ENCODE measurements around the gene BCL3. TPM values are rescaled to one million over a fixed set of nuclear protein-coding genes. Genes with fewer than 3 reads are reported as not detected.

Gene BCL3
- polyA plus RNA-seq, 1 of the 3 experiments (the other 2 are of a cell fraction) = 19.2 TPM

GRCh38 chr19:44746946-44747738, 1.4 kb upstream of the BCL3 start (continued):
- TF ChIP-seq ZBTB33 (IDR thresholded peaks at IDR 0.05; ENCODE audit: borderline replicate concordance, low read depth) (no peak), FOXJ3 (CRISPR knock-in tag; IDR thresholded peaks at IDR 0.05) (no peak), GABPA (IDR thresholded peaks at IDR 0.05; ENCODE audit: low read depth) (no peak), POLR2AphosphoS5 (IDR thresholded peaks at IDR 0.05; ENCODE audit: low read depth, low read length) (peak; percentile 41; the same call in 1 of the 2 replicates), CHD2 (IDR thresholded peaks at IDR 0.05; ENCODE audit: low read length, partially characterized antibody) (no peak), FOSL2 (IDR thresholded peaks at IDR 0.05; ENCODE audit: borderline replicate concordance, low read depth) (peak; percentile 73), JUND (IDR thresholded peaks at IDR 0.05) (peak; percentile 54; the same call in 1 of the 2 replicates), IRF3 (IDR thresholded peaks at IDR 0.05; ENCODE audit: low read depth, low read length) (no peak), TEAD4 (IDR thresholded peaks at IDR 0.05; ENCODE audit: borderline replicate concordance, insufficient read depth) (0 out of 2 replicates have a peak, but pooled peaks have one; percentile 39), RCOR1 (IDR thresholded peaks at IDR 0.05; ENCODE audit: low read length) (no peak), FOXM1 (IDR thresholded peaks at IDR 0.05; ENCODE audit: low read depth) (no peak)

GRCh38 chr19:44747739-44748425, 626 bp upstream of the BCL3 start:
- peaks cover 26% of the 10 kb centered on the region for H3K79me2 ChIP-seq (ENCODE audit: insufficient read depth)
- H3K27me3 ChIP-seq (ENCODE audit: insufficient read depth) = no peaks in the 10 kb centered on the region
- TF ChIP-seq MXI1 (IDR thresholded peaks at IDR 0.05; ENCODE audit: low read depth, low read length) (peak; percentile 40), USF1 (IDR thresholded peaks at IDR 0.05; ENCODE audit: borderline replicate concordance, low read depth) (no peak), MAX (IDR thresholded peaks at IDR 0.05; ENCODE audit: low read depth) (peak; percentile 26; the same call in 1 of the 2 replicates)
- H3K9me3 ChIP-seq = no peaks in the 10 kb centered on the region
- H4K20me1 ChIP-seq (ENCODE audit: insufficient read depth) = peaks cover 3% of the 10 kb centered on the region; the same call in 1 of the 2 replicates
- peaks cover 0 to 2% of the 10 kb centered on the region in 2 experiments for H3K36me3 ChIP-seq (replicated peaks in 1 of 2; ENCODE audit: control insufficient read depth in 1 of 2, insufficient read depth in 2 of 2, low read length in 1 of 2)
- H3K9ac ChIP-seq = peak overlapping the region; percentile 84
- peak; percentile 63 for DNase-seq
- POLR2A ChIA-PET = no interaction called here
- WGBS (ENCODE audit: low lambda C conversion rate) = under 1% methylated on average over 23 of the region's 26 CpGs
- peaks cover 25% of the 10 kb centered on the region for H3F3A ChIP-seq (replicated peaks; ENCODE audit: insufficient read depth)
- peak overlapping the region; percentile 77; the same call in 1 of the 2 replicates for H2AFZ ChIP-seq (ENCODE audit: low read depth)
- peak overlapping the region; percentile 81 to 91 for H3K27ac ChIP-seq (ENCODE audit: low read depth in 2 of 2, low read length in 1 of 2)
- H3K9me2 ChIP-seq = no peaks in the 10 kb centered on the region
- CTCF ChIA-PET = no interaction called here
- peaks cover 5 to 15% of the 10 kb centered on the region in 2 experiments; a peak in 3 of 4 replicates for H3K4me1 ChIP-seq (ENCODE audit: control insufficient read depth in 1 of 2, insufficient read depth in 2 of 2, low read depth in 1 of 2, low read length in 1 of 2)
- peak overlapping the region; percentile 59 to 67 for H3K4me3 ChIP-seq (ENCODE audit: low read depth in 2 of 2, low read length in 1 of 2)
- H3K4me2 ChIP-seq = peak overlapping the region; percentile 95

All from SK-N-SH (cell line).